ENCODE results near the gene KRT74.

DNA sequence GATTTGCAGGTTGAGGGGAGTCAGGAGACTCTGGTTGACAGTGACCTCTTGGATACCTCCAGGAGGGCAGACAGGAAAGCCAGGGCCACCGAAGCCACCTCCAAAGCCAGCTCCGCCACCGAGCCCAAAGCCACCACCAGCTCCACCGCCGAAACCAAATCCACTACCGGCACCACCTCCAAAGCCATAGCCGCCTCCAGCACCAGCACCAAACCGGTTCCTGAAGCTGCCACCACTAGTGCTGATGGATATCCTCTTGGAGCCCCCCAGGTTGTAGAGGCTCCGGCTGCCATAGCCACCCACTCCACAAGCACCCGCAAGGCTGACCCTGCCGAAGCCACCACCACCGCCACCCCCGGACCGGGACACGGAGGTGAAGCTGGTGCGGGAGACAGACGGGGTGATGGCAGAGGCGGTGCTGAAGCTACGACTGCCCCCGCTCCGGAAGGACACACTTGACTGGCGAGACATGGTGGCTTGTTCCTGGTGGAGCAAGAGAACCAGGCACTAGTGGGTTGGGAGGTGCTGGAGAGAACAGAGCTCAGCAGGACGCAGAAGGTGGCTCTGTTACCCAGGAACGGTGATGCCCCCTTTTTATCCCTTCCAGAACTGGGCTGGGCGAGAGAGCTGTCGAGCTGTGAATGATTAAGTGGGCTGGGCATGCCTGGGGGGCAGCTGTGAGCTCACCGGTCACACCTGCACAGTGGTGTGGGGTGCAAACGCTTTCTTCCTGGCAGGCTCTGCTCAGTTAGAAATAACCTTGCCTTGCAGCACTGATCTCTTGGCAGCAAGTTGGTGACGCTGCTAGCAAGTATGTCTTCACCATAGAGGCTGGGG, 53.6 kb downstream of the KRT74 start, which contains the start of gene KRT5:
- TF ChIP-seq POLR2A (IDR thresholded peaks at IDR 0.05; ENCODE audit: low read depth, low read length) (no peak), TAF1 (IDR thresholded peaks at IDR 0.05; ENCODE audit: low read depth, low read length) (no peak), POLR2AphosphoS5 (IDR thresholded peaks at IDR 0.05; ENCODE audit: low read depth, low read length) (no peak), POU2F2 (IDR thresholded peaks at IDR 0.05; ENCODE audit: low read depth, low read length) (no peak), SPI1 (IDR thresholded peaks at IDR 0.05; ENCODE audit: low read depth, low read length) (no peak), PAX5 (IDR thresholded peaks at IDR 0.05; ENCODE audit: insufficient read depth, low read length, severe bottlenecking) (no peak)

Measured in GM12891 (cell line).